GM10266 (cell line): ENCODE measurements around the gene ZAP70.

Experiments
- DNase-seq: peaks from one replicate; pipeline ENCODE4 v3.0.0; 2012; ENCODE audit errors: extremely low spot score
- CTCF ChIP-seq: IDR thresholded peaks from 2 replicates; pipeline ENCODE4 v1.5.1; 2012; ENCODE audit warnings: mild to moderate bottlenecking, low read depth; ENCODE audit not compliant: control insufficient read depth, insufficient read depth; ENCODE audit errors: missing control alignments

Gene ZAP70

GRCh38 chr2:97765933-97766332 is 52.6 kb downstream of the ZAP70 start:
- DNase-seq = no peak

GRCh38 chr2:97766567-97766966 is 53.2 kb downstream of the ZAP70 start:
- no peak for TF ChIP-seq CTCF
- no peak for DNase-seq

More at GRCh38 chr2:97765933-97766332, 52.6 kb downstream of the ZAP70 start:
- no peak for TF ChIP-seq CTCF

GRCh38 chr2:97769308-97769707 is 55.9 kb downstream of the ZAP70 start:
- no peak for DNase-seq
- no peak for TF ChIP-seq CTCF

GRCh38 chr2:97769711-97770110 is 56.3 kb downstream of the ZAP70 start:
- DNase-seq = no peak

GRCh38 chr2:97770445-97770844 is 57.1 kb downstream of the ZAP70 start:
- DNase-seq = no peak
- TF ChIP-seq CTCF = no peak

More at GRCh38 chr2:97769711-97770110, 56.3 kb downstream of the ZAP70 start:
- no peak for TF ChIP-seq CTCF

GRCh38 chr2:97774425-97774824 is 61.0 kb downstream of the ZAP70 start:
- no peak for DNase-seq

GRCh38 chr2:97775074-97775473 is 61.7 kb downstream of the ZAP70 start:
- TF ChIP-seq CTCF = no peak
- no peak for DNase-seq

More at GRCh38 chr2:97774425-97774824, 61.0 kb downstream of the ZAP70 start:
- peak; percentile 40 for TF ChIP-seq CTCF
